Upper lobe of left lung (tissue), 4 donors: ENCODE measurements around the gene DTNB.

Source experiments
- EP300 ChIP-seq, 4 donors: sonication (generic); formaldehyde crosslinking; IDR thresholded peaks; one replicate each; pipeline ENCODE4 v1.5.1; 2017; ENCODE audit warnings: antibody characterized with exemption in 4 of 4, control low read depth in 2 of 4
- TF ChIP-seq, protein P1 (sequence below), 6 experiments: fragments of 450-650 bp in 4 of 6; fragments of 200-600 bp in 2 of 6; sonication (generic) in 2 of 6; IDR thresholded peaks; one replicate each; pipeline ENCODE4 v1.5.1; 2016 to 2019; ENCODE audit warnings: antibody characterized with exemption in 6 of 6

- TF ChIP-seq, protein P1, sequence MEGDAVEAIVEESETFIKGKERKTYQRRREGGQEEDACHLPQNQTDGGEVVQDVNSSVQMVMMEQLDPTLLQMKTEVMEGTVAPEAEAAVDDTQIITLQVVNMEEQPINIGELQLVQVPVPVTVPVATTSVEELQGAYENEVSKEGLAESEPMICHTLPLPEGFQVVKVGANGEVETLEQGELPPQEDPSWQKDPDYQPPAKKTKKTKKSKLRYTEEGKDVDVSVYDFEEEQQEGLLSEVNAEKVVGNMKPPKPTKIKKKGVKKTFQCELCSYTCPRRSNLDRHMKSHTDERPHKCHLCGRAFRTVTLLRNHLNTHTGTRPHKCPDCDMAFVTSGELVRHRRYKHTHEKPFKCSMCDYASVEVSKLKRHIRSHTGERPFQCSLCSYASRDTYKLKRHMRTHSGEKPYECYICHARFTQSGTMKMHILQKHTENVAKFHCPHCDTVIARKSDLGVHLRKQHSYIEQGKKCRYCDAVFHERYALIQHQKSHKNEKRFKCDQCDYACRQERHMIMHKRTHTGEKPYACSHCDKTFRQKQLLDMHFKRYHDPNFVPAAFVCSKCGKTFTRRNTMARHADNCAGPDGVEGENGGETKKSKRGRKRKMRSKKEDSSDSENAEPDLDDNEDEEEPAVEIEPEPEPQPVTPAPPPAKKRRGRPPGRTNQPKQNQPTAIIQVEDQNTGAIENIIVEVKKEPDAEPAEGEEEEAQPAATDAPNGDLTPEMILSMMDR (IDR thresholded peaks at IDR 0.05), result no peak
- no peak for TF ChIP-seq EP300 (IDR thresholded peaks at IDR 0.05)
These were observed 263.9 kb downstream of the DTNB start for GRCh38 chr2:25409468-25409867.
